WTC11 (cell line): ENCODE data around the gene LGSN. TPM values are rescaled to one million over a fixed set of nuclear protein-coding genes. Genes with fewer than 3 reads are reported as not detected.

Experiments
- ATAC-seq: fragments of 200-7000 bp; cut with Tn5 transposase; 2 replicates; pipeline ENCODE4 v1.10.0; 2021; ENCODE audit warnings: mild to moderate bottlenecking, moderate library complexity
- CTCF ChIA-PET: fragments of 300-600 bp; sonication (Branson Sonifier 250); formaldehyde crosslinking; loops from one replicate; lab custom pipeline; 2021; ENCODE audit warnings: antibody characterized with exemption; lab: Charles Lee
- POLR2A ChIA-PET: fragments of 350-600 bp; sonication (Branson Sonifier 250); formaldehyde crosslinking; loops from one replicate; lab custom pipeline; 2021; ENCODE audit warnings: antibody characterized with exemption; lab: Charles Lee
- DNase-seq: peaks from one replicate; pipeline ENCODE4 v3.0.0; 2021; ENCODE audit warnings: low spot score
- H3K27ac Mint-ChIP-seq: 2 replicates; pipeline ENCODE4 v1.8.0; 2021; ENCODE audit warnings: mixed read lengths
- H3K27me3 Mint-ChIP-seq: 2 replicates; pipeline ENCODE4 v1.8.0; 2021; ENCODE audit warnings: low read depth, mild to moderate bottlenecking, moderate library complexity, mixed read lengths
- H3K36me3 Mint-ChIP-seq: 2 replicates; pipeline ENCODE4 v1.8.0; 2021; ENCODE audit warnings: mixed read lengths
- H3K4me1 Mint-ChIP-seq: 2 replicates; pipeline ENCODE4 v1.8.0; 2022; ENCODE audit warnings: mixed read lengths
- H3K4me3 Mint-ChIP-seq: 2 replicates; pipeline ENCODE4 v1.8.0; 2021; ENCODE audit warnings: mild to moderate bottlenecking, moderate library complexity, mixed read lengths
- H3K9me3 Mint-ChIP-seq: 2 replicates; pipeline ENCODE4 v1.8.0; 2021; ENCODE audit warnings: mixed read lengths
- CREM ChIP-seq: sonication (generic); formaldehyde crosslinking; IDR thresholded peaks from 2 replicates; pipeline ENCODE4 v1.8.1; 2022; ENCODE audit warnings: mild to moderate bottlenecking, missing genetic modification reagents, moderate library complexity
- CTCF ChIP-seq: fragments of 200-600 bp; IDR thresholded peaks from 2 replicates; pipeline ENCODE4 v1.8.0; 2022; ENCODE audit warnings: antibody characterized with exemption
- E2F1 ChIP-seq: sonication (generic); formaldehyde crosslinking; IDR thresholded peaks from 2 replicates; pipeline ENCODE4 v1.8.0; 2022; ENCODE audit warnings: mild to moderate bottlenecking, missing genetic modification reagents
- GABPB1 ChIP-seq: sonication (generic); formaldehyde crosslinking; IDR thresholded peaks from 2 replicates; pipeline ENCODE4 v1.8.1; 2023; ENCODE audit warnings: mild to moderate bottlenecking, missing genetic modification reagents
- GRHL2 ChIP-seq: fragments of 250-450 bp; sonication (Bioruptor Pico); IDR thresholded peaks from 2 replicates; pipeline ENCODE4 v1.8.0; 2022; ENCODE audit warnings: mild to moderate bottlenecking, moderate library complexity; ENCODE audit not compliant: insufficient replicate concordance, severe bottlenecking
- JUN ChIP-seq: sonication (generic); formaldehyde crosslinking; IDR thresholded peaks from 2 replicates; pipeline ENCODE4 v1.8.0; 2023; ENCODE audit warnings: mild to moderate bottlenecking, missing genetic modification reagents
- KAT7 ChIP-seq: sonication (generic); formaldehyde crosslinking; IDR thresholded peaks from 2 replicates; pipeline ENCODE4 v1.8.1; 2023; ENCODE audit warnings: missing genetic modification reagents, mild to moderate bottlenecking, borderline replicate concordance
- MAX ChIP-seq: sonication (generic); formaldehyde crosslinking; IDR thresholded peaks from 2 replicates; pipeline ENCODE4 v1.8.0; 2022; ENCODE audit warnings: mild to moderate bottlenecking, missing genetic modification reagents
- MYBL2 ChIP-seq: sonication (generic); formaldehyde crosslinking; IDR thresholded peaks from 2 replicates; pipeline ENCODE4 v1.8.1; 2023; ENCODE audit warnings: mild to moderate bottlenecking, moderate library complexity, missing genetic modification reagents
- NFATC4 ChIP-seq: fragments of 250-450 bp; sonication (Bioruptor Pico); IDR thresholded peaks from 2 replicates; pipeline ENCODE4 v1.9.0; 2021; ENCODE audit warnings: mild to moderate bottlenecking
- NR2C2 ChIP-seq: sonication (generic); formaldehyde crosslinking; IDR thresholded peaks from 2 replicates; pipeline ENCODE4 v1.8.0; 2022; ENCODE audit warnings: mild to moderate bottlenecking, missing genetic modification reagents
- SOX15 ChIP-seq: fragments of 250-450 bp; sonication (Bioruptor Pico); IDR thresholded peaks from 2 replicates; pipeline ENCODE4 v1.9.0; 2021; ENCODE audit warnings: mild to moderate bottlenecking
- SP1 ChIP-seq: sonication (generic); formaldehyde crosslinking; conservative IDR thresholded peaks from 2 replicates; pipeline ENCODE4 v1.8.1; 2022; ENCODE audit warnings: missing genetic modification reagents
- STAT6 ChIP-seq: sonication (generic); formaldehyde crosslinking; conservative IDR thresholded peaks from 2 replicates; pipeline ENCODE4 v1.8.1; 2023; ENCODE audit warnings: mild to moderate bottlenecking, low read depth, missing genetic modification reagents, moderate library complexity
- TP53 ChIP-seq: sonication (generic); formaldehyde crosslinking; IDR thresholded peaks from 2 replicates; pipeline ENCODE4 v1.8.1; 2023; ENCODE audit warnings: mild to moderate bottlenecking, missing genetic modification reagents
- ZBTB21 ChIP-seq: sonication (generic); formaldehyde crosslinking; IDR thresholded peaks from 2 replicates; pipeline ENCODE4 v1.8.1; 2023; ENCODE audit warnings: mild to moderate bottlenecking, missing genetic modification reagents, borderline replicate concordance
- ZMAT4 ChIP-seq: fragments of 250-450 bp; sonication (Bioruptor Pico); IDR thresholded peaks from 2 replicates; pipeline ENCODE4 v1.9.0; 2021; ENCODE audit warnings: mild to moderate bottlenecking
- ZNF138 ChIP-seq: sonication (generic); formaldehyde crosslinking; conservative IDR thresholded peaks from 2 replicates; pipeline ENCODE4 v1.8.1; 2022; ENCODE audit warnings: mild to moderate bottlenecking, moderate library complexity, missing genetic modification reagents
- ZNF263 ChIP-seq: sonication (generic); formaldehyde crosslinking; IDR thresholded peaks from 2 replicates; pipeline ENCODE4 v1.8.1; 2022; ENCODE audit warnings: low read depth, mild to moderate bottlenecking, moderate library complexity, missing genetic modification reagents
- ZNF512 ChIP-seq: sonication (generic); formaldehyde crosslinking; IDR thresholded peaks from 2 replicates; pipeline ENCODE4 v1.8.1; 2022; ENCODE audit warnings: missing genetic modification reagents, borderline replicate concordance
- total RNA-seq: library from RNA; stranded (reverse); gene quantifications from 3 replicates; pipeline ENCODE4 v1.2.3, GENCODE V29; 2021

LGSN gene
- total RNA-seq, 1 experiment from 2014 or later, result 0.35 TPM

GRCh38 chr6:63353286-63353630 lies 33.5 kb upstream of the LGSN start (continued):
- no peak for TF ChIP-seq ZNF263 (CRISPR knock-in tag)
- no peak for TF ChIP-seq MAX (CRISPR knock-in tag)
- TF ChIP-seq TP53, result no peak
- no peak for TF ChIP-seq JUN (CRISPR knock-in tag)
- TF ChIP-seq STAT6 (CRISPR knock-in tag), result no peak
- TF ChIP-seq ZNF138 (CRISPR knock-in tag), result no peak
- TF ChIP-seq, all 79 proteins: peak for 0

- Mint-ChIP-seq H3K36me3 (0 out of 2 replicates have a peak, but pooled peaks cover 5% of the 10 kb centered on the region), H3K9me3 (peaks cover 18% of the 10 kb centered on the region), H3K27me3 (no peaks in the 10 kb centered on the region), H3K27ac (no peak overlapping the region), H3K4me3 (no peak overlapping the region), H3K4me1 (peaks cover 5% of the 10 kb centered on the region; the same call in 1 of the 2 replicates)
- ChIA-PET POLR2A (no interaction called here), CTCF (interaction anchor here (0.6 to 2.2 kb wide), 9 partner anchors 103 to 464 kb away, joined by 3 to 14 read pairs (median 5); partner anchors contain the start of gene PHF3)
- DNase-seq, result no peak
- TF ChIP-seq KAT7 (CRISPR knock-in tag), result no peak
- no peak for TF ChIP-seq GRHL2 (CRISPR knock-in tag)
- no peak for TF ChIP-seq SOX15 (CRISPR knock-in tag)
- peak; percentile 38; the same call in 1 of the 2 replicates for TF ChIP-seq GABPB1
- 0 out of 2 replicates have a peak, but pooled peaks have one; percentile 24 for TF ChIP-seq CTCF
- peak; percentile 73 for ATAC-seq
These were observed 32.9 kb upstream of the LGSN start for GRCh38 chr6:63352544-63353285.

- TF ChIP-seq NR2C2 (CRISPR knock-in tag) (no peak), ZBTB21 (CRISPR knock-in tag) (no peak), CREM (CRISPR knock-in tag) (no peak), ZNF512 (CRISPR knock-in tag) (no peak), MYBL2 (no peak), E2F1 (CRISPR knock-in tag) (no peak), SP1 (CRISPR knock-in tag) (no peak), NFATC4 (no peak), MAX (CRISPR knock-in tag) (no peak), ZMAT4 (no peak)
- TF ChIP-seq, all 79 proteins: peak for 0
- 0 out of 2 replicates have a peak, but pooled peaks cover 5% of the 10 kb centered on the region for H3K36me3 Mint-ChIP-seq
- H3K4me3 Mint-ChIP-seq, result no peak overlapping the region
- no peaks in the 10 kb centered on the region for H3K27me3 Mint-ChIP-seq
- CTCF ChIA-PET, result interaction anchor here (0.9 to 2.2 kb wide), 7 partner anchors 124 to 465 kb away, joined by 4 to 8 read pairs (median 4); partner anchors contain the start of gene PHF3
- POLR2A ChIA-PET, result no interaction called here
- peaks cover 5% of the 10 kb centered on the region; the same call in 1 of the 2 replicates for H3K4me1 Mint-ChIP-seq
- DNase-seq, result no peak
- no peak overlapping the region for H3K27ac Mint-ChIP-seq
- peaks cover 22% of the 10 kb centered on the region for H3K9me3 Mint-ChIP-seq
- ATAC-seq, result no peak
These were observed 32.3 kb upstream of the LGSN start for GRCh38 chr6:63352069-63352543.
